Umbilical cord (tissue), 2 donors: ENCODE results near the gene MRPS14. TPM values are rescaled to one million over a fixed set of nuclear protein-coding genes. Genes with fewer than 3 reads are reported as not detected.
"Not testable (repeated sequence)": the region's sequence is repeated elsewhere in the genome, so short reads cannot be mapped to it uniquely, and the experiment has no call there.

Source experiments
- DNase-seq: peaks from one replicate; pipeline ENCODE4 v3.0.0-alpha.2; 2015; ENCODE audit warnings: low spot score
- total RNA-seq: library from RNA; depleted of rRNA; stranded (reverse); fragments of >200 nt; gene quantifications from one replicate; pipeline ENCODE4 v1.2.3, GENCODE V29; 2014; ENCODE audit warnings: low replicate concordance; ENCODE audit not compliant: insufficient read depth

Gene MRPS14
- total RNA-seq, result 38.5 TPM

- DNase-seq, result peak; percentile 98
Observed at GRCh38 chr1:175023043-175023921, at the start of gene MRPS14. Gene MRPS14, minus strand, starts transcription at chr1:175023425. Its CDS starts 17 bp downstream, at chr1:175023408.

GRCh38 chr1:175072099-175072951 is 49.1 kb upstream of the MRPS14 start:
- peak; percentile 75 for DNase-seq

- DNase-seq, result no peak
Observed at GRCh38 chr1:175071276-175071943, 48.2 kb upstream of the MRPS14 start.

GRCh38 chr1:175070818-175071217 is 47.6 kb upstream of the MRPS14 start:
- DNase-seq, result no peak

GRCh38 chr1:175067362-175068106 is 44.3 kb upstream of the MRPS14 start, which contains the start of gene TNN:
Gene TNN, plus strand, starts transcription at chr1:175067833. Its CDS starts 9,586 bp downstream, at chr1:175077419.
- DNase-seq, result peak; percentile 9

GRCh38 chr1:175062858-175063257 is 39.6 kb upstream of the MRPS14 start:
- DNase-seq, result no peak

GRCh38 chr1:175062339-175062738 is 39.1 kb upstream of the MRPS14 start:
- no peak for DNase-seq

- no peak for DNase-seq
Observed at GRCh38 chr1:175054736-175055135, 31.5 kb upstream of the MRPS14 start.

GRCh38 chr1:175050992-175051391 is 27.8 kb upstream of the MRPS14 start:
- DNase-seq, result no peak

GRCh38 chr1:175045519-175045918 is 22.3 kb upstream of the MRPS14 start:
- no peak for DNase-seq

- no peak for DNase-seq
Observed at GRCh38 chr1:175045097-175045496, 21.9 kb upstream of the MRPS14 start.

- not testable (repeated sequence) for DNase-seq
Observed at GRCh38 chr1:175044591-175044990, 21.4 kb upstream of the MRPS14 start.

GRCh38 chr1:175043824-175044223 is 20.6 kb upstream of the MRPS14 start:
- DNase-seq, result no peak

- no peak for DNase-seq
Observed at GRCh38 chr1:175042650-175043049, 19.4 kb upstream of the MRPS14 start.

GRCh38 chr1:175040324-175040879 is 17.2 kb upstream of the MRPS14 start:
- no peak for DNase-seq

GRCh38 chr1:175037416-175037815 is 14.2 kb upstream of the MRPS14 start:
- no peak for DNase-seq

- DNase-seq, result no peak
Observed at GRCh38 chr1:175036476-175036875, 13.3 kb upstream of the MRPS14 start.

GRCh38 chr1:175035865-175036264 is 12.6 kb upstream of the MRPS14 start:
- DNase-seq, result no peak

- no peak for DNase-seq
Observed at GRCh38 chr1:175034775-175035174, 11.6 kb upstream of the MRPS14 start.

- no peak for DNase-seq
Observed at GRCh38 chr1:175033953-175034352, 10.7 kb upstream of the MRPS14 start.

- no peak for DNase-seq
Observed at GRCh38 chr1:175024773-175025172, 1.5 kb upstream of the MRPS14 start.
